AML-193 (cell line): ENCODE data around the gene LCN15.

Experiments
- DNase-seq, 2 experiments: peaks; one replicate each; lab custom pipeline; 2025; lab: John Stamatoyannopoulos, UW

Gene LCN15

DNA sequence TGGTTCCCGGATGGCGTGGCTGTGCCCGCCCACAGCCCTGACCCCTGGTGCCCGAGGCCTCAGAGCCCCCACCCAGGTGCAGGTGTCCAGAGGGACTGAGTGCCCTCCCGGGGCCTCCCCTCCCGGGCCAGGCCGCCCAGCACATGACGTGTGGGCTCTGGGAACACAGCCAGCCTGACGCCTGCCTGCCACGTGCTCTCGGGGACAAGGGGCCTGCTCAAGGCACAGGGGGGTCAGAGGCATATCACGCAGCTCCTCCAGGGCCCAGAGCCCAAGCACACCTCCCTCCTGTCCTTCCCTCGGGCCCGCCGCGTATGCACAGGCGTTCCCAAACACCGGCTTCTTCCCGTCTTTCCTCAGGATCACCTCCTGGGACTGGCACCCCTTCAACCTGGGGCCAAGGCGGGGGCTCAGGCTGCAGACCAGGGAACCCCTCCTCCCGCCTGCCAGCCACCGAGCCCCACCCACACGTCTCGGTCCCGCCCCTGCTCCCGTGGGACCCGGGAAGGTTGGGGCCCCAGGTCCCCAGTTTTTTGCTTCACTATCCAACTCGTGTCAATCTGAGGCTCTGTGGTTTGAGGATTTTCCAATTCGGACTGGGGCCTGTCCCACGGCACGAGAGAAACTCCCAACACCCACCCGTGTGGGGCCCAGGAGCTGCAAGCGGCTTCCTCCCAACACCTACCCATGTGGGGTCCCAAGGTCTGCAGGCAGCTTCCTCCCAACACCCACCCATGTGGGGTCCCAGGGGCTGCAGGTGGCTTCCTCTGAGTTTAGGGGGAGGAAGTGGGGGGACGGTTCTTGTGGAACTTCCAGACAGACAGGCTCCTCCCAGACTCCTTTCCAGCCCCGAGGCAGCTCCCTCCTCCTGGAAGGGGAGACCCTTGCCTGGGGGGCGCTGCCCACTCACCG is 23.1 kb downstream of the LCN15 start:
- no peak for DNase-seq

DNA sequence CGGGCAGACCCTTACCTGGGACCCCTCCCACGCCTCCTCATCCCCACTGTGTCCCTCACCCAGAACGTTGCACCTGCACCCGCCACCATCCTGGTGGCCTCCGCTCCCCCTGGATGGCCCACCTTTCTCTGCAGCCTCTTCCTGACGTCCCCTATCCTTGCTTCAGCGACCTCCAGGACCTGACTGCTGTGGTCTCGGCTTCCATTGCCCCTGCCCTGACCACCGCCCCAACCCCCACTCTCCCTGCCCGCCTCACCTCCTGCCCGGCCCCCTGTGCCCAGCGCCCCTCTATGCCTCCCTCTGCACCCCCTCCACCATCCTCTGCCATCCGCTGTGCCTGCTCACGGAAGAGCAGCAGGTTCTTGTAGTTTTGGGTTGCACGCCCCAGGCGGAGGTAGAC is 23.8 kb downstream of the LCN15 start:
- no peak for DNase-seq

DNA sequence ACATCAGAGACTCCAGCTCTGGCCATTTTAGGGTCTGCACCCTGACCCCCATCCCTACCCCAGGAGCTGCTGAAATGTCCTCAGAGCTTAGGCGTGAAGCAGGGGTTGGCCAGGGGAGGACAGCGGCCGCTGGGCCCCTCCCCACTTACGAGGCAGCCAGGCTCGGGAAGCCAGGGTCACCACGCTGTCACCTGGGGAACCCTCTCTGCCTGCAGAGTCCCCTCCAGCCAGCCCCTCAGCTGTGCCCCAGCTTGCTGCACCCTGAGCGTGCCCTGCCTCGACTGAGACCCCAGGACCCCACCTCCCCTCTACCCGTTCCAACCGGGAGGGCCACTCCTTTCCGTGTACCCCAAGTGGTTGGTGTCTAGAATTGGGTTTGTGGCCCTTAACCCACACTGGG is 24.2 kb downstream of the LCN15 start:
- no peak for DNase-seq

DNA sequence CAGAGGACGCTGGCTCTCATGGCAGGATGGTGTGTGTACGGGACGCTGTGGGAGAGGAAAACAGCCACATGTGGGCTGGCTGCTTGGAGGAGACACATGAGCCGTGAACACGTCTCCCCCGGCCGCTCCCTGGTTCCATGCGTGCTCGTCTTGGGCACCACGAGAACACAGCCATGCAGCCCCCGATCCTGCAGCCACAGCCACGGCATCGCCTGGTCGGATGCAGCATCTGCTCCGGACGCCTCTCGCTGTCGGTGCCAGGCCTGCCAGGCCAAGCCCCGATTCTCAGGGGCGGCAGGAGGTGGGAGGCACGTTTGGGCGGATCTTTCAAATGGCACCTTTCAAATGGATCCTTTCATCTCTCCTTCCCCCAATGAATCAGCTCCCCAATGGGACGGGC is 24.8 kb downstream of the LCN15 start:
- DNase-seq, result no peak

DNA sequence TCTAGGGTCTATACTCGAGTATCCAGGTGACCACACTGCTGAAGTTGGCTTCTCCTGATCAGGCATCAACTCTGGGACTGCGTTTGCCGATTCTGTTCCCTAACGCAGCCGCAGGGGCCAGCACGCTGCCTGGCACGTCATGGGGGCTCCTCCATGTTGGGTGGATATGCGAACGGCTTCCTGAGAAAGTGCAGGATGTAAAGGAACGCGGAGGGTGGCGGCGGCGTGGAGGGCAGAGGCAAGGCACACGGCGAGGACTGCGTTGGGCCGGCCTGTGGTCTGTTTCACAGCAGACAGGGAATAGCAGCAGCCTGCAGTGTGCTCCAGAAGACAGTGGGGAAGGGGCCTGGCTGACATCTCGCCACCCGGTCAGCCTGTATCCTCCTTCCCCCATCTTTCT is 25.4 kb downstream of the LCN15 start:
- DNase-seq, result no peak

DNA sequence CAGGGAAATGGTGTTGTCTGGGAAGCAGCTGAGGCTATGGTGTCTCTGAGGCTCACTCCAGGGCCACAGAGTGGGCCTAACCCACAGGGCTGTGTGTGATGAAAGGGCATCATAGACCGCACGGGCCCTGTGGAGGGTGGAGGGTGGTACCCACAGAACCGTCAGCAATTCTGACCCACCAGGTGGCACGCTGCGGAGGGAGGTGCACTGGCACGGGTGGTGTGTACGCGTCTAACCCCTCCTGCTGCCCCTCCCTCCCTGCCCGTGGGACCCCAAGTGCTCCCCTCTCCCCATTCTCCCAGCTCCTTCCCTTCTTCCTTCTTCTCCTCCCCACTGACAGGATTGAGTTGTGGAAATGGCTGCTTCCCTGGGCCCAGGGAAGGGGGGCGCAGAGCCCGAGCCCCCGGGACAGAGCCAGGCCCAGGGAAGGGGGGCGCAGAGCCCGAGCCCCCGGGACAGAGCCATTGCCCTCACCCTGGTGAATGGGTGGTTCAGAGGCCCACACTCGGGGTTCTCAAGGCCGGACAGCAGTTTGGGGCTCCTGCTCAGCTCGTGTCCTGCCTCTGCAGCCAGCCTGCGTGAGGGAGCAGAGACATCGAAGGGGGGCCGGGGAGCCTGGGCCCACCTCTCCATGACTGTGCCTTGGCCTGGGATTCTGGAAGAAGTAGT is 28.4 kb downstream of the LCN15 start:
- DNase-seq, result no peak

DNA sequence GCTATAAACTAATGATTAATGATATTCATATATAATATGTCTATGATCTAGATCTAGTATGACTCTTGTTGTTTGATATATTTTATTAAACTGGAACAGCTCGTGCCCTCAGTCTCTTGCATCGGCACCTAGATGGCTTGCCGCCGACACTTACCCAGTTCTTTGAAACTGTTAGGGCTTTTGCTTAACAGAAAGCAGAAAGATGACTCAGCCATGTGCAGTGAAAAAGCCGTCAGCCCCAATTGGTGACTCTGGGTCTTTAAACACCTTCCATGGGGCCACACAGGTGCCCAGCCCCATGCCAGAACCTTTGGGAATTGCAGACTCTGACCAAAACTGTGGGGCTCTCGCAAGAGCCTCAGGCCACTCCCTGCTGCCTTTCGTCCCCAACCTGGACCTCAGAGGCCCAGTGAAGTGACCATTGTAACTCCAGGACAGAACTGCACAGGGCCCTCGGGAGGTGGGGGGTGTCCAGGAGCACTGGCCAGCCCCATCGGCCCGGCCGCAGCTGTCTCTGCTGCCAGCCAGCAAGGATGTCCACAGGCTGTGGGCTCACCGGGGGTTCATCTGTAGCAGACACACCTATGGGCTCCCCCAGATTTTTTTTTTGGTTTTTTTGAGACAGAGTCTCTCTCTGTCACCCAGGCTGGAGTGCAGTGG is 29.4 kb downstream of the LCN15 start:
- DNase-seq, result no peak

DNA sequence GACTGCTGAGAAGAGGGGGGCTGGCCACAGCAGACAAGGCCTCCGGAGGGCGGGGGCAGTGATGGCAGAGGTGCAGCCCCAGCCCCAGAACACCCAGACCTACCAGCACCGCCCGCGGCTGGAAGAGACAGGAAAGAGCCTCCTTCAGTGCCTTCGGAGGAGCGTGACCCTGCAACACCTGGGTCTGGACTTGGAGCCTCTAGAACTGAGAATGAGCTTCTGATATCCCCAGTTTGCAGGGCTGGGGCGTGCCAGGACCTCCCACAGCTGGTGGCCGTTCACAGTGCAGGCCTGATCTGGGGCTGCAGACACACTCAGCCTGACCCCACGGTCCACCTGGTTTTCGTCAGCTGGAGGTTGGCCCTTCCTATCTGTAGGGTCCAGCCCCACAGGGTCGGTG is 30.7 kb downstream of the LCN15 start:
- DNase-seq, result no peak

DNA sequence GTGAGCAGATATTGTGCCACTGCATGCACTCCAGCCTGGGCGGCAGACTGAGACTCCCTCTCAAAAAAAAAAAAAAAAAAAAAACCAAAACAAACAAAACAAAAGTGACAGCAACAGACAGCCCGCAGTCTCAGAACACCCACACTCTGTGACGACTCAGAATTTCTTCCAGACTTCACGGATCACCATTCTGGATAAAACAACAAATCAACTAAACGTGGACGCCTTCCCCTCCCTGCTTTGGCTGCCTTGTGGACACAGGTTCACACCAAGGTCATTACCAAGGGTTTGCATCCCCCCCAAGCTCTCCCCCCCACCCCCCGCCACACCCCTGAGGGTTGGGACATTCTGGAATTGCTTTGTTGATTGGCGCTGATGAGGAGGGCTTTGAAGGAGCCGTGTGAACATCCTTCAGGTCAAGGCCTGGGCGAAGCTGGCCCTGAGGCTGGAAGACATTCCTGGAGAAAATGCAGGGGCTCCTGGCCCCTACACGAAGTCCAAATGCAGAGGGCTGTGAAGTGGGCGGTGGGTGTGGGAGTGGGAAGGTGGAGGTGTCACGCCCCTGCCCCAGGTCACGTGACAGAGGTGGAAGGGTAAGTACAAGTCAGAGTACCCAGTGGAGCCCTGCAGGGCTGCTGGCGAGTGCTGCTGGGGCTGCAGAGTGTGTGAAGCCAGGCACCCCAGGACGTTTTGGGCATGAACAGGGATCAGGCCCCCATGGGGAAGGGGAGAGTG is 31.7 kb downstream of the LCN15 start:
- DNase-seq, result no peak

DNA sequence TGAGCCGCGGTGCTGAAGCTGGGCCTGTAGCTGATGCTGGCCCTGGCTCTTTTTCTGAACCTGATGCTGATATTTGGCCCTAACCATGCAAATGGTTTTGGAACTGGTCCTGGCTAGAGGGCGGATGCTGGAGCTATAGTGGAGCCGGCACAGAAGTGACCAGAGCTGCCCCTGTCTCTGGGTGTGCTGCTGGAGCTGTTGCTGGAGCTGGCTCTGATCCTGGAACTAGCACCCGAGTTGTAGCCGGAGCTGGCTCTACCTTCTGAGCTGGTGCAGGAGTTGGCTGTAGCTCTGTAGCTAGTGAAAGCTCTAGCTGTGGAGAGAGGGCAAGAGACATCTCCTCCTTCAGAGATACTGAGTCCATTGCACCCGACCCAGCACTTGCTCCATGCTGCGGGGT is 34.4 kb downstream of the LCN15 start:
- DNase-seq, result no peak

DNA sequence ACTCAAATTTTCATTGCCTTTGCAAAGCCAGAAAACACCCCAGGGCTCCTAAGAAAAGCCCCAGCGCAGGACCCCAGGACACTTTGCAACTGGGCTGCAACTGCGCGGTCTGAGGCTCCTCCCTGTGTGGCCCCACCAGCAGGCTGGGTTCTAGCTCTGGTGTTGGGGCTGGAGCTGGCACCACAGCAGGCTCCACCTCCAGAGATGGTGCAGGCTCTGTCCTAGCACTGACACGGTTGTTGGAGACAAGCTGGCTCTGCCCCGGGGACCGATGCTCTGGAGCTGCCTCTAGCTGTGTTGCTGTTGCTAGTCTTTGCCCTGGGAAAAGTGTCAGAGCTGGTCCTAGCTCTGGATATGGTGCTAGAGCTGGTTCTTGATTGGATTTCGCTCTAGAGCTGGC is 35.2 kb downstream of the LCN15 start:
- peak in 1 of 2 experiments; percentile 17 for DNase-seq

DNA sequence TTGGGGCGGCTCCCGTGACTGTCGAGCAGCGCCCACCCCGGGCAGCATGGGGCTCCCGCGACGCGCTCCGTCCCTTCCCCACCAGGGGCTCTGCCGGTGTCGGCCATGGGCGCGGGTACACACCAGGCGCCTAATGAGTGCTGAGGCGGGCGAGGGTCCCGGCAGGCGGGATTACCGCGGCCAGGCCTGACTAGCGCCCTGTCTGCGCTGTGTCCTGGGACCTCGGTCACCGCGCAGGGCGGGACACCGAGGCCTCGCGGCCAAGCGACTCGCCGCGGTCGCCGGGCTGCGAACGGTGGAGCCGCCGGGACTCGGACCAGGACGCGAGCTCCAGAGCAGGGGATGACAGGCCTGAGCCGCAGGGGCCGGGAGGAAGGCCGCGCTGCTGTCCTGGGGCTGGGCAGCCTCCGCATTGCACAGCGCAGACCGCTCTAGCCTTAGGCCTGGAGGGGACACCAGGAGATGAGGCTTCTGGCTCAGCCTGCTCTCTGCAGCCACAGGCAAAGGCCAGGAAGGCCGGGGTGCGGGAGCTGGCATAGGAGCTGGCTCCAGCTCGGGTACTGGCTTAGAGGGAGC is 35.7 kb downstream of the LCN15 start:
- peak in 1 of 2 experiments; percentile 6 for DNase-seq

DNA sequence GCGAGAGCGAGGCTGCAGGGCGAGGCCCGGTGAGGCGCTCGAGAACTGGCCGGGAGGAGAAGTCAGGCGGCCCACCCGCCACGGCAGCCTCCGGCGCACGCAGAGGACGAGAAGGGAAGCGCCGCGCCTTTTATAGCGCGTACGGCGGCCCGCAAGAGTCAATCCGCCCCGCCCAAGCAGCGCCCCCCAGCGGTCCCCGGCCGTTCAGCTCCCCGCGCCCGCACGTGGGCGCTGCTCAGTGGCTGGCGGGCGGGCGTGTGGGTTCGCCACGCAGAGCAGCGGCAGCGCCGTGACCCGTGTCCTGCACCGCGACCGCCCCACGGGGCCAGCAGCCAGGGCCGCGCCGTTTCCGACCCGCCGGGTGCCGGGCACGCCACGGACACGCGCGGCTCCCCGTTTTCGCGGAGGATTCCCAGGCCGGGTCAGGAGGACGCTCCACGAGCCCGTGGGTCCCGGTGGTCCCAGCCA is 36.2 kb downstream of the LCN15 start:
- DNase-seq, result peak; percentile 53 to 79

DNA sequence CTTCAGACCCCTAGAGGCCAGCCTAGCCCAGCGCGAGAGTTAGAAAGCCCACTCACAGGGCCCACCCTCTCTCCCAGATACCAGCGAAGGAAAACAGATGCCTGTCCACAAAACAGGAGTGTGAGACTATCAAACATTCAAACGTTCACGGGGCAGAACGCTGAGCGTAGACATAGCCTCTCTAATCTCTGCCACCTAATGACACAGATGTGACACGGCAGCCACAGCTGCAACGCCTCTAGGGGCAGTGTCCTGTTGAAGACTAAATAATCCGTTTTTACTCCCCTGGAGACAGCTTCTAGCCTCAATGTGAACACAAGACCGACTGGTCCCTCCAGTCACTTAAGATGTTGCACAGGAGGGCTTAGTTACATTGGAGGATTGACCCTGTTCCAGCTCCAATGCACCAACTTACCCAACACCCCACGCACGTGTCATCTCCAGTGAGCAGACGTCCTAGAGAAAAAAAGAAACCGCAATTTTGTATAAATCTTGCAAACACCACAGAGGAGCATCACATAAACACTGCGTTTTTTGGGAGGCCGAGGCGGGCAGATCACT is 37.6 kb downstream of the LCN15 start:
- DNase-seq, result peak; percentile 39 to 60

DNA sequence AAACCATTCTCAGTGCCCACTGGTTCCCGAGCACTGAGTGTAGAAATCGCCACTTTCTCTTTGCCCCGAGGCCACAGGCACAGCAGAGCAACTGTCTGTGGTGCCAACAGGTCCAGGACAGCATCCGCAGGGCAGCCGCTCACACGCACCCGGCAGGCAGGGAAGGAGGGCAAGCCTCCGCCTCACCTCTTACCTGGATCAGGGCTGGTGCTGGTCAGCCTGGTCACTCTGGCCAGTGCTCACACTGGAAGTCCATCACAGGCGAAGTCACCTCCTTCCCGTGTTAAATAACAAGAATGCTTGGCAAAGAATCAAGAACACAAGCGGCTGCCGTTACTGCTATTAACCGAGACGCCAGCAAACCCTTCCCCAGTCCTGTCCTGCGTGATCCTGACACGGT is 38.2 kb downstream of the LCN15 start:
- no peak for DNase-seq

DNA sequence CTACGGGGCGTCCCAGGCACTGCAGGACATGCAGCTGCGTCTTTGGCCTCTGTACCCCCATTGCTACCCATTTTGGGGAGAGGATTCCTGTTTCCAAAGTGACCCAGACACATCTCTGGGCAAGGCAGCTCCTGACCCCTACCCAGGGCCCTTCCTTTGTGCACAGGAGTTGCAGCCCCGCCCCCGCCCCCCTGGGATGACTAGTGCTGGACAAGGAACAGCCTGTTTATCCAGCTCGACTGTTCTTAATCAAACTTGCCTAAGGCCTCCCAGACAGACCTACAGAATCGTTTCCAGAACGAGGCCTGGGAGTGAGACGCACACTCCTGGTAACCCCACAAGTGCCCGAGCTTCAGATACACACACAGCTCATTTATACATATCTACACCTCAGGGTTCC is 38.7 kb downstream of the LCN15 start:
- DNase-seq, result no peak

DNA sequence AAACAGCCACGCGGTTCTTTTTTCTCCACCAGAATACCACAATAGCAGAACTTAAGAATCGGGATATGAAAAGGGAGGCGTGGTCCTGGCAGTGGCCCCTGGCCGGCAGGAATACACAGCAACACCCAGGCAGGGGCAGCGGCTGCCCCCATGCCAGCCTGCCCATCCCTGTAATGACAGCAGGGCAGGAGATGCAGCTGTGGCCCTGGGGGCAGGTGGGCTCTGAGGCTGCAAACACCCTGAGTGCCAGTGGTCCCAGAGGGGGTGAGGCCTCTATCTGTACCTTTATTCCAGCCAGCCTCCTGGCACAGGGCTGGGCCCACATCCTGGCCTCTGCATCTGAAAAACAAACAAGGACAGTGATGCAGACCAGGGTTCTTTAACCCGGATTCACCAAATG is 39.5 kb downstream of the LCN15 start:
- DNase-seq, result no peak

DNA sequence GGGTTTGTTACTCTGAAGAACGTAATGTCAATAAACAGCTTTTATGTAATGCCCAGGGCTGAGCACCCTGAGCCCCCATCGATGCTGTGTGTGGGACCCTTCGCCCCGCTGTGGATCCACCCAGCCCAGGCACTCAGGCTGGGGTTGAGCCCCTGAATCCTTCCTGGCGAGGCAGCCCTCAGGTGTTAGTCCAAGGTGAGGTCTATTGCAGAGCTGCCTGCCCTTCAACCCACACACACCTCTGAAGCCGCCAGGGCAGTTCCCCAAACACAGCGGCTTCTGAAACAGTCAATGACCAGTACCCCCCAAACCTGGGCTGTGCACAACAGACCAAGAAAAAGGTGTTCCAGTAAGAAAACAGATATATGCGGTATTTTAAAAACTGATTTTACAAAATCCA is 40.3 kb downstream of the LCN15 start:
- no peak for DNase-seq

DNA sequence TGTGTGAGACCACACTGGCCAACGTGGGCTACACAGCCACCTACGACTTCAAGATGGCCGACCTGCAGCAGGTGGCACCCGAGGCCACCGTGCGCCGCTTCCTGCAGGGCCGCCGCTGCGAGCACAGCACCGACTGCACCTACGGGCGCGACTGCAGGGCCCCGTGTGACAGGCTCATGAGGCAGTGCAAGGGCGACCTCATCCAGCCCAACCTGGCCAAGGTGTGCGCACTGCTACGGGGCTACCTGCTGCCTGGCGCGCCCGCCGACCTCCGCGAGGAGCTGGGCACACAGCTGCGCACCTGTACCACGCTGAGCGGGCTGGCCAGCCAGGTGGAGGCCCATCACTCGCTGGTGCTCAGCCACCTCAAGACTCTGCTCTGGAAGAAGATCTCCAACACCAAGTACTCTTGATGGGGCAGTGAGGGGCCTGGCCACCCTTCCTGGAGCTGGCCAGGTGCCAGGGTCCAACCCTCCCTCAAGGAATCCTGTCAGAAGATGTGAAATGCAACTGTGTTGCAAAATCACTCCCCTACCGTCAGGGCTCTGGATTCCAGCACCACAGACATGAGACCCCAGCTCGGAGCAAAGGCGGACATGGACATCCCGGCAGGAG is 40.8 kb downstream of the LCN15 start:
- DNase-seq, result no peak

DNA sequence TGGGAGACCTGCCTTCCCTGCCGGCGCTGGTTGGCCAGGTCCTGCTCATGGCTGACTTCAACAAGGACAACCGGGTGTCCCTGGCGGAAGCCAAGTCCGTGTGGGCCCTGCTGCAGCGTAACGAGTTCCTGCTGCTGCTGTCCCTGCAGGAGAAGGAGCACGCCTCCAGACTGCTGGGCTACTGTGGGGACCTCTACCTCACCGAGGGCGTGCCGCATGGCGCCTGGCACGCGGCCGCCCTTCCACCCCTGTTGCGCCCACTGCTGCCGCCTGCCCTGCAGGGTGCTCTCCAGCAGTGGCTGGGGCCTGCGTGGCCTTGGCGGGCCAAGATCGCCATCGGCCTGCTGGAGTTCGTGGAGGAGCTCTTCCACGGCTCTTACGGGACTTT is 41.4 kb downstream of the LCN15 start:
- DNase-seq, result no peak
